GM18867 (cell line): ENCODE results near the gene SPON1.

ENCODE experiments used
- ATAC-seq: cut with Tn5 transposase; IDR thresholded peaks from one replicate; pipeline ENCODE4 v1.9.1; 2021; ENCODE audit warnings: mild to moderate bottlenecking, moderate library complexity; ENCODE audit not compliant: unreplicated experiment

Gene SPON1

DNA sequence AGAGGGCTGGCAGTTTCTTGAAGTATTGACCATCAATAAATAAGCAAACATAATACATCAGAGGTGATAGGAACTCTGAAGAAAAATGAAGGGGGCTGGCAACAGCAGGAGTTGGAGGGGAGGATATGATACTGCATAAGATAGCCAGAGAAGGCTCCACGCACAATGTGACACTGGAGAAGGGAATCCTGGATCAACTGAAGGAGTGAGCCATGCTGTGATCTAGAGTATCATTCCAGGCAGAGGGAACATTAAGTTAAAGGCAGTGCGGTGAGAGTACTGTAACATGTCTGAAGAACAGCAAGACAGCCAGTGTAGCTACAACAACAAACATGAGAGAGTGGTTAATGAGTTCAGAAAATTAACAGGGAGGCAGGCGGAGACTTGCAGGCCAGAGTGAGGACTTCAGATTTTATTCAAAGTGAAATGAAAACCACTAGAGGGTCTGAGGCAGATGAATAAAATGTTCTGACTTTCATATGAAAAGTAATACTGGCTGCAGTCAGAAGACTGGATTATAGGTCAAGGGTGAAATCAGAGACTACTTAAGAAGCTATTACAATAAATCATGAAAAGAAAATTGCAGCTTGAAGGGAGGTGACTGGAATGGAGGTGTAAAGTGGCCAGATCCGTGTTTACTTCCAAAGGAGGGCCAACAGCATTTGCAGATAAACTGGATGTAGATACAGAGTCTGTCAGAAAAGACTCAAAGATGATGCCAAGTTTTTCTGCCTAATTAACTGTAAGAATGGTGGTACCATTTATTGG, 347.1 kb downstream of the SPON1 start:
- ATAC-seq: peak; percentile 18

- ATAC-seq: no peak
These were observed 348.2 kb downstream of the SPON1 start for GRCh38 chr11:14310679-14311078.

DNA sequence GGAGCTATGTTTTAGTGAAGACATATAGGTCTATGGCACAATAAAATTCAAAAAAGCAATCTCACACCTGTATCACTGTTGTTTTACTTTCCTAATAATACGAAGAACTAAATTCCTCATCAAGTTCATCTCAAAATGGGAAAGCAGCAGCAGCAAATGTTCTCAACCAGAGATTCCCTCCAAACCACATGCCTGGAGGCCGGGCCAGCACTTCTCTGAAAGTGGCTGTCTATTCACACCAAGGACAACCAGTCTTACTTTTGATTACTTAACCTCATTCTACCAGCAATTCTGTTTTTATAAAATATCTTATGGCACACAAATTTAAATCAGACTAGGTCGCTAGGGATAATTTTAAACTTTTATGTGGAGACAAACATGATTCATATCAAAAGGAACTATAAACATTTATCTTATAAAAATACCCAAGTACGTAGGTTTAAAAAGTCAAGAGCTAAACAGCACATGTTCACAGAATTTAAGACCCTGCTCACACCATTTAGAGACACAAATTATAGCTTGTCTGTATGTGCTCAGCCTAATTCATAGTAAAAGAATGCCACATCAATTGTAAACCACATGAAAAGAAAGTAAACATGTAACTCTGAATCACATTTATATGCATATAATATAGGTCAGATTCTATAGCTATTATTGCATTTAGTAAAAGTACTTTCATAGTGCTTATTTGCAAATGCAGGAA, 350.4 kb downstream of the SPON1 start:
- ATAC-seq: no peak

DNA sequence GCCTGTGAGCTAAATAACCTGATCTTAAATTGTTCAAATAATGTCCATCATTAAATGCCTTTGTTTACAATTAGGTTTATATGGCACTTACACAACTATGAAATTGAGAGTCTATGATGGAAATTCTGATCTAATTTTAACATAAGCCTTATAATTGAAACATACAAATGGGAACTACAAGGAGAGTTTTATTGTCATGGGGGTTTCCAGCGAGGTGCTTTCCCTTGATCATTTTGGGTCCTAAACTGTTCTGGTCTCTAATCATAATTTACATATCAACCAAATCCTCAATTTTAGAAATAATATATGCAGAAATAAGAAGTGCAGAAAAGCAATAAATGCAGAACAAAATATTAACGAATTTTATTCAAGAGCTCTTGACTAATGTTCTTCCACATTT, 351.6 kb downstream of the SPON1 start:
- no peak for ATAC-seq

DNA sequence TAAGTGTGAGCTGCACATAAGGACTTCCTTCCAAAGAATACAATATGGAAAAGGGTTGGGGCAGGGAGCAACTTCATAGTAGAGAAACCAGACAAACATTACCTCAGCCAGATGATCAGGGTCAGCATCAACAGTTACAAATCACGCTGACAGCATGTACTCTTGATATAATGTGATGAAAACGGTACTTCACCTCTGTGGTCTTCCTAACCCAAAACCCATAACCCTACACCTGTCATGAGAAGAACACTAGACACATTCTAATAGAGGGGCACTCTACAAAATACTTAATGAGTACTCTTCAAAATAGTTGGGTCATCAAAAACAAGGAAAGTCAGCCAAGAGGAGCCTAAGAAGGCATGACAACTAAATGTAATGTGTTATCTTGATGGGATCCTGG, 352.6 kb downstream of the SPON1 start:
- no peak for ATAC-seq
